Inflammatory macrophage treated with lipopolysaccharide for 4 hours (primary cell): ENCODE measurements around the gene SLC15A3.
A peak's percentile ranks its signal among the peaks of the same experiment; 100 is the strongest.

ENCODE experiments used
- DNase-seq: peaks from one replicate; pipeline ENCODE4 v3.0.0-alpha.2; 2020

The SLC15A3 gene

GRCh38 chr11:60927061-60927592 is 24.8 kb downstream of the SLC15A3 start:
- DNase-seq = no peak

- no peak for DNase-seq
These were observed 25.5 kb downstream of the SLC15A3 start for GRCh38 chr11:60926500-60926899.

- peak; percentile 88 for DNase-seq
These were observed 26.1 kb downstream of the SLC15A3 start for GRCh38 chr11:60925868-60926267.

GRCh38 chr11:60924906-60925853 is 26.8 kb downstream of the SLC15A3 start:
- DNase-seq = no peak

GRCh38 chr11:60924110-60924905 is 27.7 kb downstream of the SLC15A3 start, which contains the start of gene TMEM132A:
TSS of gene TMEM132A (plus strand) at chr11:60924460. CDS start at chr11:60924634, 174 bp downstream.
- no peak for DNase-seq

GRCh38 chr11:60923800-60924109 is 28.2 kb downstream of the SLC15A3 start:
- DNase-seq = no peak

GRCh38 chr11:60923326-60923725 is 28.6 kb downstream of the SLC15A3 start:
- no peak for DNase-seq

GRCh38 chr11:60922906-60923305 is 29.1 kb downstream of the SLC15A3 start:
- DNase-seq = no peak

- DNase-seq = no peak
These were observed 30.1 kb downstream of the SLC15A3 start for GRCh38 chr11:60921777-60922335.

GRCh38 chr11:60921259-60921658 is 30.7 kb downstream of the SLC15A3 start:
- no peak for DNase-seq

GRCh38 chr11:60919956-60920355 is 32.0 kb downstream of the SLC15A3 start:
- no peak for DNase-seq

GRCh38 chr11:60919320-60919719 is 32.7 kb downstream of the SLC15A3 start:
- DNase-seq = peak; percentile 81

GRCh38 chr11:60918939-60919265 is 33.1 kb downstream of the SLC15A3 start:
- peak; percentile 47 for DNase-seq

GRCh38 chr11:60918251-60918938 is 33.6 kb downstream of the SLC15A3 start:
- no peak for DNase-seq

GRCh38 chr11:60917267-60917666 is 34.7 kb downstream of the SLC15A3 start:
- DNase-seq = no peak

GRCh38 chr11:60916669-60917206 is 35.2 kb downstream of the SLC15A3 start:
- no peak for DNase-seq

- peak; percentile 68 for DNase-seq
These were observed 36.6 kb downstream of the SLC15A3 start for GRCh38 chr11:60915248-60915914.

GRCh38 chr11:60914633-60915247 is 37.2 kb downstream of the SLC15A3 start:
- DNase-seq = no peak

GRCh38 chr11:60913793-60914632 is 38.0 kb downstream of the SLC15A3 start, which contains the start of gene TMEM109:
TSS of gene TMEM109 (plus strand) at chr11:60914158. CDS start at chr11:60919694, 5,536 bp downstream.
- DNase-seq = peak; percentile 83

GRCh38 chr11:60912851-60913528 is 39.0 kb downstream of the SLC15A3 start:
- no peak for DNase-seq
